Measurements from ENCODE around the gene UNC5B.
A peak's percentile ranks its signal among the peaks of the same experiment; 100 is the strongest.

The UNC5B gene

GRCh38 chr10:71239946-71240795 lies 27.8 kb downstream of the UNC5B start:
- no peak for DNase-seq

GRCh38 chr10:71241114-71241829 lies 28.9 kb downstream of the UNC5B start:
- no peak for DNase-seq

GRCh38 chr10:71241830-71242621 lies 29.7 kb downstream of the UNC5B start:
- DNase-seq: no peak

GRCh38 chr10:71242622-71243009 lies 30.2 kb downstream of the UNC5B start:
- no peak for DNase-seq

- no peak for DNase-seq
Measured at GRCh38 chr10:71243756-71244395, 31.5 kb downstream of the UNC5B start.

GRCh38 chr10:71244431-71245419 lies 32.4 kb downstream of the UNC5B start:
- no peak for DNase-seq

GRCh38 chr10:71245420-71246325 lies 33.3 kb downstream of the UNC5B start:
- no peak for DNase-seq

GRCh38 chr10:71246591-71247413 lies 34.4 kb downstream of the UNC5B start:
- DNase-seq: peak; percentile 92

- DNase-seq: no peak
Measured at GRCh38 chr10:71247414-71247705, 35.0 kb downstream of the UNC5B start.

GRCh38 chr10:71247804-71248203 lies 35.4 kb downstream of the UNC5B start:
- DNase-seq: no peak

- no peak for DNase-seq
Measured at GRCh38 chr10:71248210-71248609, 35.8 kb downstream of the UNC5B start.

GRCh38 chr10:71249996-71250395 lies 37.6 kb downstream of the UNC5B start:
- no peak for DNase-seq

- no peak for DNase-seq
Measured at GRCh38 chr10:71250405-71250804, 38.0 kb downstream of the UNC5B start.

- DNase-seq: no peak
Measured at GRCh38 chr10:71250842-71251241, 38.5 kb downstream of the UNC5B start.

GRCh38 chr10:71251319-71251718 lies 38.9 kb downstream of the UNC5B start:
- no peak for DNase-seq

- DNase-seq: no peak
Measured at GRCh38 chr10:71252220-71252619, 39.9 kb downstream of the UNC5B start.

GRCh38 chr10:71253981-71254818 lies 41.8 kb downstream of the UNC5B start:
- DNase-seq: no peak

GRCh38 chr10:71254834-71255549 lies 42.6 kb downstream of the UNC5B start:
- no peak for DNase-seq

GRCh38 chr10:71255550-71255807 lies 43.1 kb downstream of the UNC5B start:
- DNase-seq: no peak
